GM23338 (cell line): ENCODE data around the gene PRR29. TPM values are rescaled to one million over a fixed set of nuclear protein-coding genes. Genes with fewer than 3 reads are reported as not detected.

Source experiments
- ATAC-seq: fragments of 200-7000 bp; cut with Tn5 transposase; 3 replicates; pipeline ENCODE4 v1.9.1; 2020
- DNase-seq: peaks from one replicate; pipeline ENCODE4 v3.0.0-alpha.2; 2015; ENCODE audit warnings: low spot score
- H2AFZ ChIP-seq: fragments of 200-600 bp; sonication (generic); 2 replicates; pipeline ENCODE4 v1.8.0; 2016; ENCODE audit warnings: antibody characterized with exemption, mild to moderate bottlenecking, moderate library complexity
- H3F3A ChIP-seq: fragments of 200-600 bp; sonication (generic); replicated peaks from 2 replicates; pipeline ENCODE4 v1.8.0; 2017; ENCODE audit warnings: antibody characterized with exemption, mixed run types, low read depth
- H3K27ac ChIP-seq: fragments of 200-600 bp; sonication (generic); 2 replicates; pipeline ENCODE4 v1.6.1; 2016; ENCODE audit warnings: low read depth
- H3K27me3 ChIP-seq: fragments of 200-600 bp; sonication (generic); 2 replicates; pipeline ENCODE4 v1.8.0; 2016; ENCODE audit warnings: mild to moderate bottlenecking, mixed run types, moderate library complexity; ENCODE audit not compliant: insufficient read depth
- H3K36me3 ChIP-seq: fragments of 200-600 bp; sonication (generic); 2 replicates; pipeline ENCODE4 v1.8.0; 2016; ENCODE audit warnings: mild to moderate bottlenecking; ENCODE audit not compliant: insufficient read depth
- H3K4me1 ChIP-seq: fragments of 200-600 bp; sonication (generic); 2 replicates; pipeline ENCODE4 v1.8.0; 2016; ENCODE audit warnings: mild to moderate bottlenecking, moderate library complexity; ENCODE audit not compliant: insufficient read depth
- H3K4me2 ChIP-seq: fragments of 200-600 bp; sonication (generic); 2 replicates; pipeline ENCODE4 v1.7.1; 2017; ENCODE audit warnings: mixed run types
- H3K4me3 ChIP-seq: fragments of 200-600 bp; sonication (generic); 2 replicates; pipeline ENCODE4 v1.6.1; 2016; ENCODE audit warnings: mixed run types
- H3K79me2 ChIP-seq: fragments of 200-600 bp; sonication (generic); replicated peaks from 2 replicates; pipeline ENCODE4 v1.8.0; 2017; ENCODE audit warnings: mild to moderate bottlenecking; ENCODE audit not compliant: insufficient read depth
- H3K9me2 ChIP-seq: fragments of 200-600 bp; sonication (generic); 2 replicates; pipeline ENCODE4 v1.8.0; 2017; ENCODE audit not compliant: insufficient read depth
- H4K20me1 ChIP-seq: fragments of 200-600 bp; sonication (generic); replicated peaks from 2 replicates; pipeline ENCODE4 v1.8.0; 2017; ENCODE audit warnings: mild to moderate bottlenecking; ENCODE audit not compliant: insufficient read depth
- H3K27ac Mint-ChIP-seq: 2 replicates; pipeline ENCODE4 v1.8.0; 2020; ENCODE audit warnings: inconsistent platforms, mild to moderate bottlenecking, moderate library complexity, mixed read lengths
- H3K27me3 Mint-ChIP-seq: 3 replicates; pipeline ENCODE4 v1.8.0; 2022; ENCODE audit warnings: low read depth, mild to moderate bottlenecking, moderate library complexity, mixed read lengths, inconsistent platforms; ENCODE audit not compliant: insufficient read depth, poor library complexity
- H3K36me3 Mint-ChIP-seq: 3 replicates; pipeline ENCODE4 v1.8.0; 2021; ENCODE audit warnings: low read depth, mild to moderate bottlenecking, inconsistent platforms, moderate library complexity, mixed read lengths
- H3K4me1 Mint-ChIP-seq: 3 replicates; pipeline ENCODE4 v1.8.0; 2020; ENCODE audit warnings: mild to moderate bottlenecking, inconsistent platforms, mixed read lengths
- H3K4me3 Mint-ChIP-seq: 3 replicates; pipeline ENCODE4 v1.8.0; 2021; ENCODE audit warnings: moderate library complexity, mild to moderate bottlenecking, inconsistent platforms, mixed read lengths
- H3K9me3 Mint-ChIP-seq: 3 replicates; pipeline ENCODE4 v1.8.0; 2020; ENCODE audit warnings: moderate library complexity, mild to moderate bottlenecking, inconsistent platforms, mixed read lengths
- CREB1 ChIP-seq: fragments of 250-450 bp; sonication (Bioruptor Pico); IDR thresholded peaks from 2 replicates; pipeline ENCODE4 v1.5.0; 2020; ENCODE audit warnings: low read depth, mild to moderate bottlenecking, moderate library complexity
- CTCF ChIP-seq, 2 experiments: fragments of 200-600 bp in 1 of 2; sonication (generic) in 1 of 2; conservative IDR thresholded peaks; 2 replicates each; pipeline versions ENCODE4 v1.5.1 to v1.6.1; 2016 to 2017; ENCODE audit warnings: antibody characterized with exemption in 2 of 2, low read depth in 2 of 2, mild to moderate bottlenecking in 2 of 2, moderate library complexity in 1 of 2
- ETS1 ChIP-seq: IDR thresholded peaks from 2 replicates; pipeline ENCODE4 v1.6.1; 2016; ENCODE audit warnings: antibody characterized with exemption
- EZH2 ChIP-seq: fragments of 200-600 bp; sonication (generic); IDR thresholded peaks from one replicate; pipeline ENCODE4 v1.8.0; 2017; ENCODE audit warnings: antibody characterized with exemption, mild to moderate bottlenecking, low read depth; ENCODE audit not compliant: unreplicated experiment
- EZH2phosphoT487 ChIP-seq: fragments of 200-600 bp; sonication (generic); IDR thresholded peaks from one replicate; pipeline ENCODE4 v1.8.1; 2018; ENCODE audit warnings: antibody characterized with exemption; ENCODE audit not compliant: unreplicated experiment
- NANOG ChIP-seq: IDR thresholded peaks from 2 replicates; pipeline ENCODE4 v1.6.1; 2016; ENCODE audit warnings: antibody characterized with exemption, borderline replicate concordance
- POLR2AphosphoS5 ChIP-seq: IDR thresholded peaks from 2 replicates; pipeline ENCODE4 v1.6.1; 2016; ENCODE audit warnings: antibody characterized with exemption, low read depth
- REST ChIP-seq: IDR thresholded peaks from one replicate; pipeline ENCODE4 v1.6.1; 2018; ENCODE audit warnings: antibody characterized with exemption; ENCODE audit not compliant: unreplicated experiment
- ZNF114 ChIP-seq: fragments of 250-450 bp; sonication (Bioruptor Pico); IDR thresholded peaks from 2 replicates; pipeline ENCODE4 v1.5.0; 2020; ENCODE audit warnings: mild to moderate bottlenecking, moderate library complexity
- ZNF331 ChIP-seq: fragments of 250-450 bp; sonication (Bioruptor Pico); IDR thresholded peaks from 2 replicates; pipeline ENCODE4 v1.5.0; 2020; ENCODE audit warnings: low read depth, mild to moderate bottlenecking, moderate library complexity
- ZNF462 ChIP-seq: fragments of 250-450 bp; sonication (Bioruptor Pico); IDR thresholded peaks from 2 replicates; pipeline ENCODE4 v1.5.0; 2020; ENCODE audit warnings: mild to moderate bottlenecking, moderate library complexity
- polyA plus RNA-seq: library from polyadenylated mRNA; unstranded; fragments of >200 nt; fragmentation: Nextera tagmentation; extraction: Ambion mirVana; gene quantifications from 2 replicates; pipeline ENCODE4 v1.2.1, GENCODE V29; 2016
- total RNA-seq: library from RNA; depleted of rRNA; stranded (reverse); fragments of >200 nt; shearing (Covaris generic); gene quantifications from 2 replicates; pipeline ENCODE4 v1.2.3, GENCODE V29; 2014

The PRR29 gene
- total and polyA plus RNA-seq, 2 experiments from 2014 or later, result 0.24 to 1.3 TPM

GRCh38 chr17:63975541-63976092, 22.5 kb upstream of the PRR29 start (continued):
- no peak for TF ChIP-seq ETS1
- no peak for TF ChIP-seq EZH2
- no peak for TF ChIP-seq ZNF114 (CRISPR knock-in tag)
- TF ChIP-seq EZH2phosphoT487, result no peak
- no peak for TF ChIP-seq ZNF331
- TF ChIP-seq CTCF (conservative IDR thresholded peaks at IDR 0.05; ENCODE audit: low read depth in 2 of 2), result no peak
- TF ChIP-seq REST, result no peak

GRCh38 chr17:63976702-63977101, 21.4 kb upstream of the PRR29 start:
- Histone ChIP-seq H3K27ac (no peak overlapping the region), H3K79me2 (no peaks in the 10 kb centered on the region), H3K27me3 (no peaks in the 10 kb centered on the region), H3K36me3 (no peaks in the 10 kb centered on the region), H3K4me3 (no peak overlapping the region), H3K9me2 (no peaks in the 10 kb centered on the region), H3F3A (no peaks in the 10 kb centered on the region), H4K20me1 (no peaks in the 10 kb centered on the region), H3K4me2 (no peak overlapping the region), H2AFZ (no peak overlapping the region), H3K4me1 (no peaks in the 10 kb centered on the region)
- Mint-ChIP-seq H3K9me3 (peaks cover 4% of the 10 kb centered on the region), H3K27ac (no peak overlapping the region), H3K4me3 (no peak overlapping the region), H3K27me3 (peaks cover 6% of the 10 kb centered on the region), H3K36me3 (peaks cover 1% of the 10 kb centered on the region; the same call in 2 of the 3 replicates), H3K4me1 (peaks cover 7% of the 10 kb centered on the region)
- DNase-seq (no peak), ATAC-seq (no peak)
- TF ChIP-seq CREB1 (CRISPR knock-in tag) (no peak), EZH2phosphoT487 (no peak), EZH2 (no peak), ZNF114 (CRISPR knock-in tag) (no peak), POLR2AphosphoS5 (no peak), ETS1 (no peak), ZNF462 (CRISPR knock-in tag) (no peak), NANOG (no peak)
